Measurements from ENCODE around the gene VASH2.

VASH2 gene

GRCh38 chr1:212970085-212970484, 19.7 kb downstream of the VASH2 start:
- DNase-seq, result no peak
- Histone ChIP-seq H3K18ac (ENCODE audit: low read depth in 1 of 2, low read length in 2 of 2) (no peak overlapping the region), H3K9me3 (ENCODE audit: control insufficient read depth, low read length) (no peaks in the 10 kb centered on the region), H3K27ac (ENCODE audit: low read length, poor library complexity, severe bottlenecking) (no peak overlapping the region), H2BK12ac (ENCODE audit: low read length in 2 of 2) (no peak overlapping the region), H3K79me1 (replicated peaks; ENCODE audit: low read length, poor library complexity, severe bottlenecking) (no peaks in the 10 kb centered on the region), H2AFZ (ENCODE audit: low read depth, low read length) (no peak overlapping the region), H4K8ac (ENCODE audit: low read length) (no peak overlapping the region), H2BK120ac (ENCODE audit: low read depth, low read length) (no peak overlapping the region), H2AK5ac (ENCODE audit: low read length, severe bottlenecking) (no peak overlapping the region), H3K23ac (ENCODE audit: low read length in 2 of 2) (no peak overlapping the region), H3K9ac (ENCODE audit: low read length) (no peak overlapping the region), H3K4me3 (ENCODE audit: insufficient read depth in 1 of 2, low read depth in 1 of 2, low read length in 2 of 2) (no peak overlapping the region), H4K91ac (ENCODE audit: low read length) (no peak overlapping the region), H3K27me3 (ENCODE audit: control insufficient read depth in 1 of 2, insufficient read depth in 1 of 2, low read length in 2 of 2) (peaks cover 0 to 80% of the 10 kb centered on the region in 2 experiments), H2BK5ac (ENCODE audit: low read depth, low read length, poor library complexity, severe bottlenecking) (no peak overlapping the region), H3K4me2 (ENCODE audit: low read length, poor library complexity, severe bottlenecking) (no peak overlapping the region), H3K4ac (ENCODE audit: low read depth in 1 of 2, low read length in 2 of 2) (no peak overlapping the region), H3K14ac (ENCODE audit: low read length in 2 of 2) (no peak overlapping the region), H3K36me3 (ENCODE audit: control insufficient read depth in 1 of 2, insufficient read depth in 2 of 2, low read depth in 1 of 2, low read length in 2 of 2) (no peaks in the 10 kb centered on the region), H3K4me1 (ENCODE audit: control insufficient read depth, insufficient read depth, low read depth, low read length) (no peaks in the 10 kb centered on the region), H2BK15ac (ENCODE audit: low read depth, poor library complexity, severe bottlenecking) (no peak overlapping the region)
- 86% methylated on average over 4 of the region's 4 CpGs for WGBS

DNA sequence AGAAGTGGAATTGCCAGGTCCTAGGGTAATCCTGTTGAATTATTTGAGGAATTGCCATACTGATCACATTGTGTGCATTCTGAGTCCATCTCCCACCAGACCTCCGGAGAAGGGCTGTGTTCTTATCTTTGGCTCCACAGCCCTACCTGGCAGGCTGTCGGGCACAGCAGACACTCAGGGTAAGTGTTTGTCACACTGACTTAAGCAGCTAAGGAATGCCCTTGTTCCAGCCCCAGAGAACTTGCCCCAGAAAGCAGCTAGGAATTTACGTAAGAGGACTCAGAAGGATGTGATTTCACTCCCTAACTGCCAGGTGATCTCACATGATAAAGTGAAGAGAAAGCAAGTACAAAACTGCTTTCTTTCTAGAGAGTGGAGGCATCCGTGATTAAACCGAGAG, 21.0 kb downstream of the VASH2 start:
- no peaks in the 10 kb centered on the region for H3K79me1 ChIP-seq (replicated peaks; ENCODE audit: low read length, poor library complexity, severe bottlenecking)
- H3K36me3 ChIP-seq (ENCODE audit: control insufficient read depth in 1 of 2, insufficient read depth in 2 of 2, low read depth in 1 of 2, low read length in 2 of 2), result no peaks in the 10 kb centered on the region
- H2BK120ac ChIP-seq (ENCODE audit: low read depth, low read length), result no peak overlapping the region
- H3K27me3 ChIP-seq (ENCODE audit: control insufficient read depth in 1 of 2, insufficient read depth in 1 of 2, low read length in 2 of 2), result peaks cover 0 to 73% of the 10 kb centered on the region in 2 experiments
- H3K4me1 ChIP-seq (ENCODE audit: control insufficient read depth, insufficient read depth, low read depth, low read length), result no peaks in the 10 kb centered on the region
- no peak overlapping the region for H3K4me3 ChIP-seq (ENCODE audit: insufficient read depth in 1 of 2, low read depth in 1 of 2, low read length in 2 of 2)
- WGBS, result 94% methylated on average over 5 of the region's 5 CpGs
- H2BK12ac ChIP-seq (ENCODE audit: low read length in 2 of 2), result no peak overlapping the region
- H3K9me3 ChIP-seq (ENCODE audit: control insufficient read depth, low read length), result no peaks in the 10 kb centered on the region
- no peak overlapping the region for H3K4ac ChIP-seq (ENCODE audit: low read depth in 1 of 2, low read length in 2 of 2)
- no peak overlapping the region for H2BK15ac ChIP-seq (ENCODE audit: low read depth, poor library complexity, severe bottlenecking)
- H2AFZ ChIP-seq (ENCODE audit: low read depth, low read length), result no peak overlapping the region
- no peak overlapping the region for H4K8ac ChIP-seq (ENCODE audit: low read length)
- no peak for DNase-seq
- no peak overlapping the region for H2BK5ac ChIP-seq (ENCODE audit: low read depth, low read length, poor library complexity, severe bottlenecking)
- H3K4me2 ChIP-seq (ENCODE audit: low read length, poor library complexity, severe bottlenecking), result no peak overlapping the region
- no peak overlapping the region for H3K9ac ChIP-seq (ENCODE audit: low read length)
- H3K14ac ChIP-seq (ENCODE audit: low read length in 2 of 2), result no peak overlapping the region
- no peak overlapping the region for H3K27ac ChIP-seq (ENCODE audit: low read length, poor library complexity, severe bottlenecking)
- H3K23ac ChIP-seq (ENCODE audit: low read length in 2 of 2), result no peak overlapping the region
- H2AK5ac ChIP-seq (ENCODE audit: low read length, severe bottlenecking), result no peak overlapping the region
- no peak overlapping the region for H3K18ac ChIP-seq (ENCODE audit: low read depth in 1 of 2, low read length in 2 of 2)
- no peak overlapping the region for H4K91ac ChIP-seq (ENCODE audit: low read length)

GRCh38 chr1:212973426-212973825, 23.1 kb downstream of the VASH2 start:
- no peak overlapping the region for H4K8ac ChIP-seq (ENCODE audit: low read length)
- no peak overlapping the region for H2BK120ac ChIP-seq (ENCODE audit: low read depth, low read length)
- no peak overlapping the region for H3K18ac ChIP-seq (ENCODE audit: low read depth in 1 of 2, low read length in 2 of 2)
- no peak overlapping the region for H4K91ac ChIP-seq (ENCODE audit: low read length)
- H3K9me3 ChIP-seq (ENCODE audit: control insufficient read depth, low read length), result no peaks in the 10 kb centered on the region
- no peak overlapping the region for H3K27ac ChIP-seq (ENCODE audit: low read length, poor library complexity, severe bottlenecking)
- peaks cover 0 to 2% of the 10 kb centered on the region in 2 experiments for H3K36me3 ChIP-seq (ENCODE audit: control insufficient read depth in 1 of 2, insufficient read depth in 2 of 2, low read depth in 1 of 2, low read length in 2 of 2)
- H2BK12ac ChIP-seq (ENCODE audit: low read length in 2 of 2), result no peak overlapping the region
- H2AK5ac ChIP-seq (ENCODE audit: low read length, severe bottlenecking), result no peak overlapping the region
- no peak overlapping the region for H2BK5ac ChIP-seq (ENCODE audit: low read depth, low read length, poor library complexity, severe bottlenecking)
- DNase-seq, result no peak
- H3K4ac ChIP-seq (ENCODE audit: low read depth in 1 of 2, low read length in 2 of 2), result no peak overlapping the region
- 88% methylated on average over 3 of the region's 4 CpGs for WGBS
- no peak overlapping the region for H3K14ac ChIP-seq (ENCODE audit: low read length in 2 of 2)
- peaks cover 0 to 78% of the 10 kb centered on the region in 2 experiments for H3K27me3 ChIP-seq (ENCODE audit: control insufficient read depth in 1 of 2, insufficient read depth in 1 of 2, low read length in 2 of 2)
- H3K4me1 ChIP-seq (ENCODE audit: control insufficient read depth, insufficient read depth, low read depth, low read length), result no peaks in the 10 kb centered on the region
- H3K4me2 ChIP-seq (ENCODE audit: low read length, poor library complexity, severe bottlenecking), result no peak overlapping the region
- no peak overlapping the region for H3K23ac ChIP-seq (ENCODE audit: low read length in 2 of 2)
- no peaks in the 10 kb centered on the region for H3K79me1 ChIP-seq (replicated peaks; ENCODE audit: low read length, poor library complexity, severe bottlenecking)
- H3K4me3 ChIP-seq (ENCODE audit: insufficient read depth in 1 of 2, low read depth in 1 of 2, low read length in 2 of 2), result no peak overlapping the region
- H2AFZ ChIP-seq (ENCODE audit: low read depth, low read length), result no peak overlapping the region
- H3K9ac ChIP-seq (ENCODE audit: low read length), result no peak overlapping the region
- no peak overlapping the region for H2BK15ac ChIP-seq (ENCODE audit: low read depth, poor library complexity, severe bottlenecking)

DNA sequence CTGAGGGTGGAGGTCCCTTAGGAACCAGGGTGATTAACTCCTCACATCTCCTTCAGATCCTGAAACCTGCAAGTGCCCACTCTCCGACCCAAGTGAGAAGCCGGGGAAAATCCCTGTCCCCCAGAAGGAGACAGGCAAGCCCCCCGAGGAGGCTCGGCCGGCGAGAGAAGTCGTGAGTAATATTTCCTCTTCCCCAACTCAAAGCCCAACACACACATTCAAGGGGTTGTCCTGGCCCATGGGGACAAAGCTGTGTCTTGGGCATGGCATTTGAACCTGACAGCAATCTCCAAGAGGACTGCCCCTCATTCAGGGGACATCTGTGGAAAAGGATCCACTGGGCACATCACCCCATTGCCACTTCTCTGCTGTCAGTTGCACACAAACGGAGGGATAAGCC, 23.6 kb downstream of the VASH2 start:
- Histone ChIP-seq H3K4me2 (ENCODE audit: low read length, poor library complexity, severe bottlenecking) (no peak overlapping the region), H4K8ac (ENCODE audit: low read length) (no peak overlapping the region), H3K18ac (ENCODE audit: low read depth in 1 of 2, low read length in 2 of 2) (no peak overlapping the region), H3K4me1 (ENCODE audit: control insufficient read depth, insufficient read depth, low read depth, low read length) (no peaks in the 10 kb centered on the region), H3K27ac (ENCODE audit: low read length, poor library complexity, severe bottlenecking) (no peak overlapping the region), H3K4me3 (ENCODE audit: insufficient read depth in 1 of 2, low read depth in 1 of 2, low read length in 2 of 2) (no peak overlapping the region), H2BK12ac (ENCODE audit: low read length in 2 of 2) (no peak overlapping the region), H3K27me3 (ENCODE audit: control insufficient read depth in 1 of 2, insufficient read depth in 1 of 2, low read length in 2 of 2) (peaks cover 0 to 79% of the 10 kb centered on the region in 2 experiments), H2AK5ac (ENCODE audit: low read length, severe bottlenecking) (no peak overlapping the region), H2AFZ (ENCODE audit: low read depth, low read length) (no peak overlapping the region), H3K79me1 (replicated peaks; ENCODE audit: low read length, poor library complexity, severe bottlenecking) (no peaks in the 10 kb centered on the region), H2BK120ac (ENCODE audit: low read depth, low read length) (no peak overlapping the region), H3K9me3 (ENCODE audit: control insufficient read depth, low read length) (no peaks in the 10 kb centered on the region), H3K23ac (ENCODE audit: low read length in 2 of 2) (no peak overlapping the region), H4K91ac (ENCODE audit: low read length) (no peak overlapping the region), H3K14ac (ENCODE audit: low read length in 2 of 2) (no peak overlapping the region), H2BK15ac (ENCODE audit: low read depth, poor library complexity, severe bottlenecking) (no peak overlapping the region), H3K36me3 (ENCODE audit: control insufficient read depth in 1 of 2, insufficient read depth in 2 of 2, low read depth in 1 of 2, low read length in 2 of 2) (peaks cover 0 to 2% of the 10 kb centered on the region in 2 experiments), H2BK5ac (ENCODE audit: low read depth, low read length, poor library complexity, severe bottlenecking) (no peak overlapping the region), H3K9ac (ENCODE audit: low read length) (no peak overlapping the region), H3K4ac (ENCODE audit: low read depth in 1 of 2, low read length in 2 of 2) (no peak overlapping the region)
- no peak for DNase-seq
- WGBS, result 97% methylated on average over 8 of the region's 8 CpGs

All from mesenchymal stem cell (in vitro differentiated cells and primary cell).